Pancreas (tissue), 10 donors: ENCODE data around the gene ZNF611. TPM values are rescaled to one million over a fixed set of nuclear protein-coding genes. Genes with fewer than 3 reads are reported as not detected.
"Not testable (repeated sequence)": the region's sequence is repeated elsewhere in the genome, so short reads cannot be mapped to it uniquely, and the experiment has no call there.

Source experiments
- ATAC-seq, 4 donors: fragments of 200-7000 bp; cut with Tn5 transposase; one replicate each; pipeline versions ENCODE4 v1.8.0 to v1.9.1; 2020; ENCODE audit warnings: mild to moderate bottlenecking in 4 of 4, moderate library complexity in 4 of 4
- DNase-seq, 6 donors: peaks; one replicate each; pipeline ENCODE4 v3.0.0-alpha.2; 2020
- FAIRE-seq: peaks from 2 replicates; lab custom pipeline; 2012; peaks lifted over from hg19 to GRCh38; lab: Jason Lieb, UNC
- H3K27ac ChIP-seq, 4 donors: fragments of 200-600 bp; sonication (generic); 1 replicate in 3 of 4; 2 replicates in 1 of 4; pipeline versions ENCODE4 v1.5.0 to v1.8.0; 2020
- H3K27me3 ChIP-seq, 4 donors: fragments of 200-600 bp; one replicate each; pipeline ENCODE4 v1.8.0; 2021
- H3K36me3 ChIP-seq, 3 donors: fragments of 200-600 bp; sonication (generic) in 1 of 3; one replicate each; pipeline versions ENCODE4 v1.5.0 to v1.8.0; 2020 to 2021
- H3K4me1 ChIP-seq, 3 donors: fragments of 200-600 bp; one replicate each; pipeline ENCODE4 v1.8.0; 2021
- H3K4me3 ChIP-seq, 4 donors: fragments of 200-600 bp; sonication (generic) in 2 of 4; one replicate each; pipeline versions ENCODE4 v1.5.0 to v1.8.0; 2020 to 2021
- H3K9me3 ChIP-seq, 4 donors: fragments of 200-600 bp; one replicate each; pipeline ENCODE4 v1.8.0; 2021
- CTCF ChIP-seq, 4 donors: fragments of 200-600 bp; sonication (generic) in 3 of 4; IDR thresholded peaks; one replicate each; pipeline versions ENCODE4 v1.5.0 to v1.8.0; 2021; ENCODE audit warnings: antibody characterized with exemption in 4 of 4
- whole genome bisulfite sequencing, 2 donors: extraction: QIAGEN DNeasy Blood & Tissue Kit; methylation state at CpG; one replicate each; pipeline ENCODE4 v1.1.7; 2013; 5-methylcytosine and 5-hydroxymethylcytosine counted together
- intact Hi-C, 3 donors: fragments of 100-400 bp; cut with DNase I; formaldehyde crosslinking; loops; one replicate each; pipeline versions ENCODE4 v1.11.1 to v1.14.2; 2022
- polyA plus RNA-seq, 2 donors: library from polyadenylated mRNA; stranded (reverse); fragments of 200-250 nt; gene quantifications; one replicate each; pipeline ENCODE4 v1.2.3, GENCODE V29; 2013
- total RNA-seq, 6 donors: library from RNA; stranded (reverse); fragmentation: NEBNext Ultra II Directional in 4 of 6; extraction: Animal tissue kit (Norgen Biotek cat#: 25700) in 4 of 6; gene quantifications; one replicate each; pipeline versions ENCODE4 v1.2.1 to v1.2.4, GENCODE V29; 2021 to 2023
- donor health status: healthy with polysubstance abuse.
- donor health status: DM: no; HTN: no; CAD: no; lungs with moderate emphysema.
- donor health status: DM: no; HTN: no; CAD: no.
- donor health status: control.
- donor health status: control.
- donor health status: Bipolar disorder and iron deficiency.
- donor health status: DM: yes; HTN: yes; CAD: no.
- donor health status: DM: no; HTN: no; CAD: no.
- donor health status: DM: no; HTN: no; CAD: no.
- donor health status: DM: yes; HTN: yes; CAD: no.

The ZNF611 gene
- total and polyA plus RNA-seq, 8 donors = 3.4 to 15.2 (median 6.5) TPM

- ATAC-seq (no peak), FAIRE-seq (no peak), DNase-seq (no peak)
- Histone ChIP-seq H3K27ac (no peak overlapping the region), H3K9me3 (no peaks in the 10 kb centered on the region), H3K4me3 (no peak overlapping the region), H3K27me3 (no peaks in the 10 kb centered on the region), H3K4me1 (no peaks in the 10 kb centered on the region), H3K36me3 (no peaks in the 10 kb centered on the region)
- no peak for TF ChIP-seq CTCF (IDR thresholded peaks at IDR 0.05)
- WGBS, 2 donors = 89 to 90% methylated on average over 23 of the region's 23 CpGs
- intact Hi-C loops = no loop called here
Measured at GRCh38 chr19:52724701-52725514, 9.9 kb downstream of the ZNF611 start.

GRCh38 chr19:52723907-52724598, 10.8 kb downstream of the ZNF611 start:
- H3K4me3 ChIP-seq, H3K27me3 ChIP-seq, FAIRE-seq, DNase-seq, H3K9me3 ChIP-seq, H3K4me1 ChIP-seq, H3K36me3 ChIP-seq, H3K27ac ChIP-seq, ATAC-seq, intact Hi-C loops: not testable (repeated sequence)
- 58 to 65% methylated on average over 9 of the region's 9 CpGs for whole genome bisulfite sequencing, 2 donors

- Histone ChIP-seq H3K4me3 (no peak overlapping the region), H3K27me3 (no peaks in the 10 kb centered on the region), H3K9me3 (no peaks in the 10 kb centered on the region), H3K4me1 (no peaks in the 10 kb centered on the region), H3K36me3 (no peaks in the 10 kb centered on the region), H3K27ac (no peak overlapping the region)
- intact Hi-C loops = no loop called here
- FAIRE-seq = no peak
- no peak for DNase-seq
- 87 to 89% methylated on average over 7 of the region's 7 CpGs for WGBS, 2 donors
- TF ChIP-seq CTCF (IDR thresholded peaks at IDR 0.05) = no peak
- no peak for ATAC-seq
Measured at GRCh38 chr19:52722062-52723003, 12.5 kb downstream of the ZNF611 start.

GRCh38 chr19:52720541-52720940, 14.3 kb downstream of the ZNF611 start:
- H3K4me3 ChIP-seq, FAIRE-seq, H3K4me1 ChIP-seq, H3K9me3 ChIP-seq, intact Hi-C loops, H3K27me3 ChIP-seq, ATAC-seq, H3K36me3 ChIP-seq, DNase-seq, H3K27ac ChIP-seq: not testable (repeated sequence)
- WGBS, 2 donors = 97% methylated on average over 20 to 21 of the region's 21 CpGs

- Histone ChIP-seq H3K36me3 (peaks cover 0 to 3% (median 0%) of the 10 kb centered on the region in 3 donors), H3K27ac (no peak overlapping the region), H3K4me1 (no peaks in the 10 kb centered on the region), H3K27me3 (no peaks in the 10 kb centered on the region), H3K4me3 (no peak overlapping the region), H3K9me3 (no peaks in the 10 kb centered on the region)
- intact Hi-C loops = no loop called here
- ATAC-seq (no peak), DNase-seq (no peak), FAIRE-seq (no peak)
- no peak for TF ChIP-seq CTCF (IDR thresholded peaks at IDR 0.05)
- 93 to 100% methylated on average over 1 of the region's 1 CpG for WGBS, 2 donors
Measured at GRCh38 chr19:52716522-52716921, 18.3 kb downstream of the ZNF611 start.

GRCh38 chr19:52715902-52716301, 18.9 kb downstream of the ZNF611 start:
- DNase-seq, H3K4me1 ChIP-seq, intact Hi-C loops, H3K9me3 ChIP-seq, FAIRE-seq, H3K36me3 ChIP-seq, ATAC-seq, H3K27me3 ChIP-seq, H3K27ac ChIP-seq, H3K4me3 ChIP-seq: not testable (repeated sequence)
- WGBS, 2 donors = 75 to 78% methylated on average over 4 of the region's 4 CpGs

GRCh38 chr19:52715330-52715729, 19.5 kb downstream of the ZNF611 start:
- H3K27me3 ChIP-seq, H3K4me3 ChIP-seq, intact Hi-C loops, H3K9me3 ChIP-seq, FAIRE-seq, ATAC-seq, H3K27ac ChIP-seq, H3K36me3 ChIP-seq, H3K4me1 ChIP-seq, DNase-seq: not testable (repeated sequence)
- 91 to 92% methylated on average over 5 of the region's 5 CpGs for WGBS, 2 donors

- FAIRE-seq, H3K27ac ChIP-seq, DNase-seq, H3K4me3 ChIP-seq, H3K27me3 ChIP-seq, H3K36me3 ChIP-seq, H3K9me3 ChIP-seq, intact Hi-C loops, ATAC-seq, H3K4me1 ChIP-seq: not testable (repeated sequence)
- WGBS, 2 donors = 93 to 100% methylated on average over 2 of the region's 2 CpGs
Measured at GRCh38 chr19:52713051-52713450, 21.8 kb downstream of the ZNF611 start.
